GM18505 (cell line): Measurements from ENCODE around the gene POLD3.

Experiments
- ATAC-seq: cut with Tn5 transposase; IDR thresholded peaks from one replicate; pipeline ENCODE4 v1.9.1; 2021; ENCODE audit not compliant: unreplicated experiment
- POLR2A ChIP-seq: IDR thresholded peaks from 4 replicates; pipeline ENCODE4 v1.6.1; 2011; ENCODE audit warnings: borderline replicate concordance; ENCODE audit not compliant: insufficient read depth, insufficient read length; ENCODE audit errors: extremely low read depth

Gene POLD3

DNA sequence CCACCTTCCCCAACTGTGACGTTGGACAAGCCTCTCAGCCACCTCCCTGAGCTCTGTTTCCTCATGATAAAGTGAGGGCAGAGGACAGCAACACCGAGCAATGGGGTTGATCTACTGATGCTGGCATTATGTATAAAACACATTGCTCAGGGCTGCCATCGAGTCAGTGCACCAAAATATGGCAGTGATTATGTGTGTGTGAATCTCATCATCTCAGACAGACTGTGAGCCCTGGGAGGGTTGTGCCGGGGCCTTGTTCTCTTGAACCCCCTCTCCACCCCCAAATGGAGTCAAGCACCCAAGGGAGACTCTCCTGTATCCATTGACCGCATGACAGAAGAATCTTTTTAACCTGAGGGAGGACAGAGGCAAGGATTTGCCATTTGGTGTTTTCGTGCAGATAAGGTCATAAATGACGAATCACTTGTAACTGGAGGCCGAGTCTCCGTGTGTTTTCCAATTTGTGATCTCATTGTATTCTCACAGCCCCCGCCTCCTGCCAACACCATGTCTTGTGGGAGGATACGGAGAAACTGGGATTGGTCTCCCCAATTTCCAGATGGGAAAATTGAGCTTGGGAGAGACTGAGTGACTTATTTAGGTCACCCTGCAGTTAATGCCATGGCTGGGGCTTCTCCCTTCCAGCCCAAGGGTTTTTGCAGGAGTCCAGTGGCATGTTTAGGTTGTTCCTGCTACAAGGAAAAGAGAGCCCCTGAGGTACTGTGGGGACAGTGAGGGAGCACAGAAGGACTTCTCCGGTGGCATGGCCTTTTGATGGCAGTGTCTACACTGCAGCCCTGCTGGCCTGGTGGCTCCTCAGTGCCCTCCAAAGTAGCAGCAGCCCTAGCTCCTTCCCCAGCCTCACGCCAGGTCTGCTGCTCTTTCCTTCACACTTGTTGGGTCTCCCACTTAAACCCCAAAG is 86.5 kb downstream of the POLD3 start:
- ATAC-seq, result no peak
- no peak for TF ChIP-seq POLR2A

- ATAC-seq, result no peak
- no peak for TF ChIP-seq POLR2A
Observed at GRCh38 chr11:74679513-74679865, 87.1 kb downstream of the POLD3 start.

DNA sequence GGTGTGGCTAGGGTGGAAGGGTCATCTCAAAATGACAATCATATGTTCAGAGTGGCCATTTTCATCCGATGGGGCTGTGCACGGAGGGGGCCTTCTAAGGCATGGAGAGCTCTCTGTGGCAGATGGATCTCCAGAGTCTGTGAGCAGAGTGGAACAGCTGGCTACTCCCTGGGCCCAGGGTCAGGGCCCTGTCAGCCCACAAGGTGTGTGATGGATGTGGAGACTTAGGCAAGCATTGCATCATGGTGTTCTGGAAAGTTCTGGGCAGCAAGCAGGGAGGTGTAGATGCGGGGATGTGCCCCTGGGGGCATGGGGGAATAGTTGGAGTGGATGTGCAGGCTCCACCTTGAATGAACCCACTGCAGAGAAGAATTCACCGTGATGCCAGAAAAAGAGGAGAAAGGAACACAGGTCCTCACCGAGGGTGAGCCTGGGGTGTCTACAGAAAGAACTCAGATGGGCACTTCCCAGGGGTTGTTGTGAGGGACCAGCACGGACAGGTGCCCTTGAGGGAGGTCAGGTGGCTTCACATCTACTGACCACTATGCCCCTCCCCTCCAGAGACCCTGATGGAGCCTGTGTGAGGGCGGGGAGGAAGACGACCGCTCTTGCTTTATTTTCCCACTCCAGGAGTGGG is 87.8 kb downstream of the POLD3 start:
- no peak for ATAC-seq
- no peak for TF ChIP-seq POLR2A

- no peak for ATAC-seq
- no peak for TF ChIP-seq POLR2A
Observed at GRCh38 chr11:74680703-74681531, 88.5 kb downstream of the POLD3 start.

GRCh38 chr11:74681686-74682651 is 89.6 kb downstream of the POLD3 start:
- TF ChIP-seq POLR2A, result no peak
- ATAC-seq, result no peak

- no peak for ATAC-seq
Observed at GRCh38 chr11:74682731-74683278, 90.4 kb downstream of the POLD3 start.

GRCh38 chr11:74683279-74683871 is 91.0 kb downstream of the POLD3 start:
- no peak for ATAC-seq
- no peak for TF ChIP-seq POLR2A

More at GRCh38 chr11:74682731-74683278, 90.4 kb downstream of the POLD3 start:
- no peak for TF ChIP-seq POLR2A

GRCh38 chr11:74683941-74684481 is 91.6 kb downstream of the POLD3 start:
- TF ChIP-seq POLR2A, result no peak
- no peak for ATAC-seq

DNA sequence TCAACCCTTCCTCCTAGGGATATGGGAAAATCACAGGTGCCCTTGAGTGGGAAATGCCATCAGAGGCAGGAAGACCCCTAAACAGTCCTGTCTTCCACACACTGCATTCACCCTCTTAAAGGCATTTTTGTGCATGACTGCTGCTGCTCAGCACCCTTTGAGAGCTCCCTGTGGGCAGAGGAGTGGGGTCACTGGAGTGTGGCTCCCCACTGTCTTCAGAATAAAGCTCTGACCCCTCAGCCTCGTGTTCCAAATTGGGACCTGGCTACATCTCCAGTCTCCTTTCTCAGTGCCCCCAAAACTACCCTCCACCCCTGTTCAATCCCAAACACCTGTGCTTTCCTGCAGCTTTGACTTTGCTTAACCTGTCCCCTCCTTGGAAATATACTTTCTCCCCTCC is 92.3 kb downstream of the POLD3 start:
- no peak for ATAC-seq
- no peak for TF ChIP-seq POLR2A

- ATAC-seq, result no peak
- no peak for TF ChIP-seq POLR2A
Observed at GRCh38 chr11:74685338-74685737, 93.0 kb downstream of the POLD3 start.

DNA sequence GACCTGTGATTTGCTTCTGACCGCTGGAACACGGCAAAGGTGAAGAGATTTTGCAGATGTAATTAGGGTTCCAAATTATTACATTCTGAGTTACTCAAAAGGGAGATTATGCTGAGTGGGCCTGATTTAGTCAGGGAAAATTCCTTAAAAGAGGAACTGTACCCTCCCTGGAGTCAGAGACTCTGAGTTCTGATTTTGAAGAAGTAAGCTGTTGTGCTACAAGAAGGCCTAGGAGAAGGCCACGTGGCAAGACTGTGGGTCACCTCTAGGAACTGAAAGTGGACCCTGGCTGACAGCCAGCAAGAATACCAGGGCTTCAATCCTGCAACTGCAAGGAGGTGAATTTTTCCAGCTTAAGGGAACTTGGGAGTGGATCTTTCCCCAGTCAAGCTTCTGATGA is 93.5 kb downstream of the POLD3 start:
- ATAC-seq, result no peak
- no peak for TF ChIP-seq POLR2A

GRCh38 chr11:74686792-74687191 is 94.4 kb downstream of the POLD3 start:
- no peak for TF ChIP-seq POLR2A
- no peak for ATAC-seq
